HuH-7 (cell line): ENCODE data around the gene KLHL2.

ENCODE experiments used
- DNase-seq: peaks from one replicate; pipeline ENCODE4 v3.0.0; 2011; ENCODE audit warnings: low spot score

Gene KLHL2

GRCh38 chr4:165289423-165289785 is 82.0 kb downstream of the KLHL2 start:
- no peak for DNase-seq

GRCh38 chr4:165293061-165293460 is 85.7 kb downstream of the KLHL2 start:
- DNase-seq, result no peak

- no peak for DNase-seq
Observed at GRCh38 chr4:165293927-165294649, 86.7 kb downstream of the KLHL2 start.

- DNase-seq, result no peak
Observed at GRCh38 chr4:165294907-165295306, 87.5 kb downstream of the KLHL2 start.

GRCh38 chr4:165297626-165298025 is 90.3 kb downstream of the KLHL2 start:
- DNase-seq, result no peak

GRCh38 chr4:165299399-165300060 is 92.2 kb downstream of the KLHL2 start:
- DNase-seq, result no peak

- no peak for DNase-seq
Observed at GRCh38 chr4:165301833-165302232, 94.5 kb downstream of the KLHL2 start.

- DNase-seq, result no peak
Observed at GRCh38 chr4:165302658-165303057, 95.3 kb downstream of the KLHL2 start.

GRCh38 chr4:165308166-165308565 is 100.8 kb downstream of the KLHL2 start:
- no peak for DNase-seq

GRCh38 chr4:165308606-165309005 is 101.2 kb downstream of the KLHL2 start:
- no peak for DNase-seq

- DNase-seq, result no peak
Observed at GRCh38 chr4:165309456-165309855, 102.1 kb downstream of the KLHL2 start.

- no peak for DNase-seq
Observed at GRCh38 chr4:165312506-165312905, 105.1 kb downstream of the KLHL2 start.

GRCh38 chr4:165319030-165319429 is 111.7 kb downstream of the KLHL2 start:
- DNase-seq, result no peak

GRCh38 chr4:165319509-165319908 is 112.1 kb downstream of the KLHL2 start:
- DNase-seq, result no peak

- DNase-seq, result no peak
Observed at GRCh38 chr4:165324236-165324917, 117.0 kb downstream of the KLHL2 start.

GRCh38 chr4:165324918-165325304 is 117.5 kb downstream of the KLHL2 start:
- no peak for DNase-seq

GRCh38 chr4:165325732-165326512 is 118.6 kb downstream of the KLHL2 start:
- no peak for DNase-seq

- peak; percentile 49 for DNase-seq
Observed at GRCh38 chr4:165326831-165327210, 119.5 kb downstream of the KLHL2 start.

GRCh38 chr4:165327211-165328100 is 120.1 kb downstream of the KLHL2 start, which contains the start of gene MSMO1:
MSMO1 (plus strand) TSS chr4:165327669; CDS start chr4:165333371, 5,702 bp downstream.
- DNase-seq, result peak; percentile 94

GRCh38 chr4:165328101-165328425 is 120.7 kb downstream of the KLHL2 start:
- DNase-seq, result no peak

- peak; percentile 22 for DNase-seq
Observed at GRCh38 chr4:165328708-165329107, 121.3 kb downstream of the KLHL2 start.
